Measurements from ENCODE around the gene CERK.

DNA sequence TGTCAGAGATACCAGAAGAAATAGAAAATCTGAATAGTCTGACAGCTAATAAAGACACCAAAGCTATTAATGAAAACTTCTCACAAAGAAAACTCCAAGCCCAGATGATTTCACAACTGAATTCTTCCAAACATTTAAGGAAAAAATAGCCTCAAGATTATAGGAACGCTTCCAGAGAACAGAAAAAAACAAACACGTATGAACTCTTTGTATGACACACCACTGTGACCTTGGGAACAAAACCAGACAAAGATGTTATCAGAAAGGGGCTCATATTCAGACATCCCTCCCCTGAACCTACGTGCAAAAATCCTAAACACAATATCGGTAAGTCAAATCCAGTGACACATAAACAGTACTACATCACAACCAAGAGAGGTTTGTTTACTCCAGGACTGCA, 23.5 kb downstream of the CERK start:
- TF ChIP-seq, protein P1, sequence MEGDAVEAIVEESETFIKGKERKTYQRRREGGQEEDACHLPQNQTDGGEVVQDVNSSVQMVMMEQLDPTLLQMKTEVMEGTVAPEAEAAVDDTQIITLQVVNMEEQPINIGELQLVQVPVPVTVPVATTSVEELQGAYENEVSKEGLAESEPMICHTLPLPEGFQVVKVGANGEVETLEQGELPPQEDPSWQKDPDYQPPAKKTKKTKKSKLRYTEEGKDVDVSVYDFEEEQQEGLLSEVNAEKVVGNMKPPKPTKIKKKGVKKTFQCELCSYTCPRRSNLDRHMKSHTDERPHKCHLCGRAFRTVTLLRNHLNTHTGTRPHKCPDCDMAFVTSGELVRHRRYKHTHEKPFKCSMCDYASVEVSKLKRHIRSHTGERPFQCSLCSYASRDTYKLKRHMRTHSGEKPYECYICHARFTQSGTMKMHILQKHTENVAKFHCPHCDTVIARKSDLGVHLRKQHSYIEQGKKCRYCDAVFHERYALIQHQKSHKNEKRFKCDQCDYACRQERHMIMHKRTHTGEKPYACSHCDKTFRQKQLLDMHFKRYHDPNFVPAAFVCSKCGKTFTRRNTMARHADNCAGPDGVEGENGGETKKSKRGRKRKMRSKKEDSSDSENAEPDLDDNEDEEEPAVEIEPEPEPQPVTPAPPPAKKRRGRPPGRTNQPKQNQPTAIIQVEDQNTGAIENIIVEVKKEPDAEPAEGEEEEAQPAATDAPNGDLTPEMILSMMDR (IDR thresholded peaks at IDR 0.05): no peak
- no peak for TF ChIP-seq POLR2A (IDR thresholded peaks at IDR 0.05)
